GM12872 (cell line): ENCODE results near the gene C1orf159.

ENCODE experiments used
- TF ChIP-seq, protein P1 (sequence below): IDR thresholded peaks from 3 replicates; pipeline ENCODE4 v1.5.1; 2011; ENCODE audit warnings: low read depth, mild to moderate bottlenecking, low read length, moderate library complexity; ENCODE audit not compliant: insufficient read depth

Gene C1orf159

GRCh38 chr1:1043411-1043810 is 72.5 kb downstream of the C1orf159 start:
- TF ChIP-seq, protein P1, sequence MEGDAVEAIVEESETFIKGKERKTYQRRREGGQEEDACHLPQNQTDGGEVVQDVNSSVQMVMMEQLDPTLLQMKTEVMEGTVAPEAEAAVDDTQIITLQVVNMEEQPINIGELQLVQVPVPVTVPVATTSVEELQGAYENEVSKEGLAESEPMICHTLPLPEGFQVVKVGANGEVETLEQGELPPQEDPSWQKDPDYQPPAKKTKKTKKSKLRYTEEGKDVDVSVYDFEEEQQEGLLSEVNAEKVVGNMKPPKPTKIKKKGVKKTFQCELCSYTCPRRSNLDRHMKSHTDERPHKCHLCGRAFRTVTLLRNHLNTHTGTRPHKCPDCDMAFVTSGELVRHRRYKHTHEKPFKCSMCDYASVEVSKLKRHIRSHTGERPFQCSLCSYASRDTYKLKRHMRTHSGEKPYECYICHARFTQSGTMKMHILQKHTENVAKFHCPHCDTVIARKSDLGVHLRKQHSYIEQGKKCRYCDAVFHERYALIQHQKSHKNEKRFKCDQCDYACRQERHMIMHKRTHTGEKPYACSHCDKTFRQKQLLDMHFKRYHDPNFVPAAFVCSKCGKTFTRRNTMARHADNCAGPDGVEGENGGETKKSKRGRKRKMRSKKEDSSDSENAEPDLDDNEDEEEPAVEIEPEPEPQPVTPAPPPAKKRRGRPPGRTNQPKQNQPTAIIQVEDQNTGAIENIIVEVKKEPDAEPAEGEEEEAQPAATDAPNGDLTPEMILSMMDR = no peak

DNA sequence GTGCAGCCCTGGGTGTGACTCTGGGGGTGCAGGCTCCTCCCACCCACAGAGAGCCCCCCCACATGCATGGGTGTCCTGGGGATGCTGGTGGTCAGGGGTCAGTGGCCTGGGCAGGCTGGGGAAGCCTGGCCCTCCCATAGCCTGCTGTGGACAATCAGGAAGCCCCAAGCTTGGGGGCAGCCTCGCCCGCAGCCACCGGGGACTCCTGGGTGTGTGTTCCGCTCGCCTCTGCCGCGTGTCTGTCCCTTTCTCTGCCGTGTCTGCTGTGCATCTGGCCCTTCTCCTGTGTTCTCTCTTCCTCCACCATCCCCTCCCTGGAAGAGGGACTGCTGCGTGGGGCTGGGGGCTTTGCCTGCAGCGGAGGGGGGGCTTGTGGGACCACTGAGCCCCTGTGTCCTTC is 73.1 kb downstream of the C1orf159 start:
- TF ChIP-seq, protein P1 = no peak

- TF ChIP-seq, protein P1 = no peak
These were observed 74.0 kb downstream of the C1orf159 start for GRCh38 chr1:1041873-1042272.

DNA sequence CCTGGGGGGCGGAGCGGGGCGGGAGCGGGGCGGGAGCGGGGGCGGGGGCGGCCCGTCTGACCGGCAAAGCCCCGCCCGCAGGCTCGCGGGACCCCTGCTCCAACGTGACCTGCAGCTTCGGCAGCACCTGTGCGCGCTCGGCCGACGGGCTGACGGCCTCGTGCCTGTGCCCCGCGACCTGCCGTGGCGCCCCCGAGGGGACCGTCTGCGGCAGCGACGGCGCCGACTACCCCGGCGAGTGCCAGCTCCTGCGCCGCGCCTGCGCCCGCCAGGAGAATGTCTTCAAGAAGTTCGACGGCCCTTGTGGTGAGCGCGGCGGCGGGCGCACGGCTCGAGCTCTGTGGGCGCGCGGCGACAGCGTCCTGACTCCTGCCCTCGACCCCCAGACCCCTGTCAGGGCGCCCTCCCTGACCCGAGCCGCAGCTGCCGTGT is 74.8 kb downstream of the C1orf159 start:
- TF ChIP-seq, protein P1 = no peak

GRCh38 chr1:1040004-1040991 is 75.6 kb downstream of the C1orf159 start:
- TF ChIP-seq, protein P1 = no peak

GRCh38 chr1:1039145-1039910 is 76.6 kb downstream of the C1orf159 start:
- TF ChIP-seq, protein P1 = no peak

GRCh38 chr1:1038694-1039093 is 77.2 kb downstream of the C1orf159 start:
- TF ChIP-seq, protein P1 = no peak
